Activated CD4-positive, alpha-beta T cell treated with anti-CD3 and anti-CD28 coated beads for 24 hours (primary cell): ENCODE data around the gene MPIG6B.

ENCODE experiments used
- DNase-seq, 2 donors: peaks; one replicate each; pipeline ENCODE4 v3.0.0-alpha.2; 2020; ENCODE audit warnings: low read depth in 2 of 2

MPIG6B gene

DNA sequence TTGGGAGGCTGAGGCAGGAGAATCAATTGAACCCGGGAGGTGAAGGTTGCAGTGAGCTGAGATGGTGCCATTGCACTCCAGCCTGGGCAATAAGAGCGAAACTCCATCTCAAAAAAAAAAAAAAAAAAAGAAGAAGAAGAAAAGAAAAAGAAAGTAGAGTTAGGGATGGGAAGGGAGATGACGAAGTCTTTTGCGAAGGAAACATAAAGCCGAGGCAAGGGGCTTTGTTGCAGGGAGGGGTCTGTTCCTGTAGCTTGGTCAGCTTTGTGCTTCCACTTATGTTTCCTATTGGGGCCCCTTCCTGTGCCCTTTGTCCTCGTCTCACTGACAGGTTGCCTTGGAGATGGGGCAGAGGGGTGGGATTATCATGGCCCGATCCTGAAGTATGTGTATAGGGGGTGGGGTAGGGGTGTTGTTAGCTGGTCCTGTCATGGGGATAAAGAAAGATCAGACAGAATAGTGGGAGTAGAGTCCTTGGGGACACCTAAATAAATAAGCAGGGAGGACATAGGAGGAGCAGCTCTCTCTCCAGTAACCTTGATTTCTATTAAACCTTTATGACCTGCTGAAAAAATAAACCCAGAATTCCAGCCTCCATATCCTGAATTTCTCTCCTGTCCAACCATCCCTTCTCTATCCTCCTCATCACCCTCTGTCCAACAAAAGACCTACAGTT, 14.3 kb downstream of the MPIG6B start:
- DNase-seq: no peak

DNA sequence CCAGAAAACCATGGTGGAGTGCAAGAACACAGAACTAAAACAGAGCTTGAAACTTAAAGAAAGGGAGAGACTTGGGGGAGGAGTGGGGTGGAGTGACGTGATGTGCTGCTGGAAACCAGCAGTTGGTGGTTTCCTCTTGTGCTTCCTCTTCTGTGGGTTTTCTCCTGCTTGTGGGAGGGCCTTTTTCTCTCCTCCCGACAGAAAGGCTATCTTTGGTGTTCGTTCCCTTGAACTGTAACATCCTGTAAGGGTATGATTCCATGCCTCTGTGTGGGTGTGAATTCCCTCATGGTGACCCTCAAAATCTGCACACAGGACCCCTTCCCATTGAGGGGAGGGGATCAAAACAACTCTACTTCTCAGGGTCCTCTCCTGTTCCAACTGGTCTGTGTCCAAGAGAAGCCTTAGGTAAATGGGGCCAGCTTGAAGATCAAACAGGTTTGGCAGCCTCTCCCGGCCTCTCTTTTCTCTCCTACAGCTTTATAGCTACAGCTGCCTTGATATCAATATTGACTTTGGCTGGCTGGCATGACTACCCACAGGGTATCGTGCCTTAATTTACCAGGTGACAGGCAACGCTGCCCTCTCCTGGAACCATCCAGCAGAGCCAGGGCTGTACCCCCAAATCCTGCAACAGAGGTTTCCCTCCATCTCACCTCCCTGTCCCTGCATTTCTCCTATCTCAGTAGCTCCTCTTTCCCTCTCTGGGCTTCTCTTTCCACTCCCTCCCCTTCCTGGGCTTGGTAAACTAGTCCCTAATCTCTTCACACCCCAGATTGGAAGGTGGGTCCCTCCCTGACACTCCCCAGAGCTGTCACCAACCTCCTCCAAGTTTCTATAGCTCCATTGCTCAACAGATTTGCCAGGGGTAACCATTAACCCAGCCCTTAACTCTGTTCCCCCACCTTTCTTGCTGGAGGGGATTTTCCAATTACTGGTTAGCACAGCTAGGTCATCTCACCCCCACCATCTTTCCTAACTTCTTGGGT, 15.1 kb downstream of the MPIG6B start:
- peak in 1 of 2 donors; percentile 24 for DNase-seq

DNA sequence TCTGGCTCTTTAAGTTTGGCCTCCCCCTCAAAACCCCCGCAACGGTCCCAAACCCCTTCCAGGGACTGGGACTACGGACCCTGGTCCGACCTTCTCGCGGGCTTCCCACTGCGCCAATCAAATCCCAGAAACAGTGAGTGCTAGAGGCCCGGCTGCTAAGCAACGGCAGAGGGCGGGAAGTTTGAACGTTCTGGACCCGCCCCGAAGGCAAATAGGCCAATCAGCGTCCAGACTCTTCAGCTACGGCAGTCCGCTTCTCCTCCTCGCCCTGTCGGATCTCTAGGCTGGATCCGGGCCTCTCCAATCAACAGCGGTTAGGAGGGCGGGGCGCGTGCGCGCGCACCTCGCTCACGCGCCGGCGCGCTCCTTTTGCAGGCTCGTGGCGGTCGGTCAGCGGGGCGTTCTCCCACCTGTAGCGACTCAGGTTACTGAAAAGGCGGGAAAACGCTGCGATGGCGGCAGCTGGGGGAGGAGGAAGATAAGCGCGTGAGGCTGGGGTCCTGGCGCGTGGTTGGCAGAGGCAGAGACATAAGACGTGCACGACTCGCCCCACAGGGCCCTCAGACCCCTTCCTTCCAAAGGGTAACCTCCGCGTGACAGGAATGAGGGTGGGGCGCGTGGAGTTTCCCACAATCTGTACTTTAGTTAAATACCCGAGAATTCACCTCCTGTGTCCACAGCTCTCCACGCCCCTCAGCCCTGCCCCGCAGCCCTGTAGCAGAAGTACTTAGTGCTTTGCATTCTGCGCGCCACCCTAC, 16.6 kb downstream of the MPIG6B start, which contains the start of gene MSH5:
TSS of gene MSH5 (plus strand) at position 367 of the 758 bp plus-strand sequence. CDS start 462 bp downstream, outside the sequence.
- peak; percentile 95 for DNase-seq

DNA sequence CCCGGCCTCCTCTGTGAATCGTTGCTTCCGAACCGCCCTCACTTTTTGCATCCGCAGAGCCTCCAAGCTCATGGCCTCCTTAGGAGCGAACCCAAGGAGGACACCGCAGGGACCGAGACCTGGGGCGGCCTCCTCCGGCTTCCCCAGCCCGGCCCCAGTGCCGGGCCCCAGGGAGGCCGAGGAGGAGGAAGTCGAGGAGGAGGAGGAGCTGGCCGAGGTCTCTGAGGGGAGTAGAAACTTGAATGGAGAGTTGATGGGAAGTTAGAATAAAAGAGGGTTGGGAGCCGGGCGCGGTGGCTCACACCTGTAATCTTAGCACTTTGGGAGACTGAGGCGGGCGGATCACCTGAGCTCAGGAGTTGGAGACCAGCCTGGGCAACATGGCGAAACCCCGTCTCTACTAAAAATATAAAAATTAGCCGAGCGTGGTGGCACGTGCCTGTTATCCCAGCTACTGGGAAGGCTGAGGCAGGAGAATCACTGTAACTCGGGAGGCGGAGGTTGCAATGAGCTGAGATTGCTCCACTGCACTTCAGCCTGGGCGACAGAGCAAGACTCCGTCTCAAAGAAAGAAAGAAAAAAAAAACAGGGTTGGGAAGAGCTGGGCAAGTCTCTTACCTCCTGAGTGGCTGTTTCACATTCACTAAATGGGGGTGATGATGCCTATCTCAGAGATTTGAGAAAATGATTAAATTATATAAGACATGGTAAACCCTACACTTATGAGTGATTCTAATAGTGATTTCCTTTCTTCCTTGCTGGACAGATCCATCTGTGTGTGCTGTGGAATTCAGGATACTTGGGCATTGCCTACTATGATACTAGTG, 17.4 kb downstream of the MPIG6B start:
- no peak for DNase-seq

DNA sequence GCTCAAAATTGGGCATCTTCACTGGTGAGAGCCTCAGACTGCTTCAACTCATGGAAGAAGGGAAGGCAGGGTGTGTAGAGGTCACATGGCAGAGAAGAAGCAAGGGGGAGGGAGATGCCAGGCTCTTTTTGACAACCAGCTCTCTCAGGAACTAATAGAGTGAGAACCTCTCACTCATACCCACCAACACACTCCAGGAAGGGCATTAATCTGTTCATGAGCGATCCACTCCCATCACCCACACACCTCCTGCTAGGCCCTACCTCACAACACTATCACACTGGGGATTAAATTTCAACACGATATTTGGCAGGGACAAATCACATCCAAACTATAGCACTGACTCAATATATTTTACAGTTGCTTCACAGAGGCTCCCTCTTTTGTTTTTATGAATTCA, 18.6 kb downstream of the MPIG6B start:
- no peak for DNase-seq

DNA sequence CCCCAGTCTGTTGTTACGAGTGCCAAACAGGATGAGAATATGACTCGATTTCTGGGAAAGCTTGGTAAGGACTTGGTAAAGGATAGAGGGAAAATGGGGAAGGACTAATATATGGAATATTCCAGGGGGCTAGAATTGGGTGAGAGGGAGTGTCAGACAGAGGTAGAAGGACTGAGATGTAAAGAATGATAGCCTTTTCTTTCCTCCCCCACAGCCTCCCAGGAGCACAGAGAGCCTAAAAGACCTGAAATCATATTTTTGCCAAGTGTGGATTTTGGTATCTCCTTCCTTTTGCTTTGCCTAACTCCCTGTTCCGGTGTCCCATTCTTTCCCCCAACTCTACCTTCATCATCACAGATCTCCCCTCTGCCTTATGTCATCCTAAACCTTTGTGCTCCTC, 19.7 kb downstream of the MPIG6B start:
- no peak for DNase-seq

DNA sequence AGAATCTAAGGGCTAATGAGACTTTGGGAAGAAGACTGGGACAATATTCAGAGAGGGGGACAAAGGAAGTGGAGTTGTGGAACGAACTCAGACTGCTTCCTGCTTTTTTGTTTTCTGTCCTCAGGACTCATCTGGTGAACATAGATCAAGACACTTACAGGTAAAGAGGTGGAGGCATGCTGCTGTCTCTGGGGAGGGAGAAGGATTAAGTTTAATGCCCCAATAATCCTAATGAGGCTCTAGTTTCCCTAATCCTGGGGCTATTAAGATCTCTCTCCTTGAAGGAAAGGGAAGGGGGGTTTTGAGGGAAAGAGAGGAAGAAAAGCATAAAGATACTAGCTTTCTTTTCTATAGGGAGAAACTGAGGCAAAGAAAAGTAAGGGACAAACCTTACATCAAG, 21.2 kb downstream of the MPIG6B start:
- DNase-seq: no peak

DNA sequence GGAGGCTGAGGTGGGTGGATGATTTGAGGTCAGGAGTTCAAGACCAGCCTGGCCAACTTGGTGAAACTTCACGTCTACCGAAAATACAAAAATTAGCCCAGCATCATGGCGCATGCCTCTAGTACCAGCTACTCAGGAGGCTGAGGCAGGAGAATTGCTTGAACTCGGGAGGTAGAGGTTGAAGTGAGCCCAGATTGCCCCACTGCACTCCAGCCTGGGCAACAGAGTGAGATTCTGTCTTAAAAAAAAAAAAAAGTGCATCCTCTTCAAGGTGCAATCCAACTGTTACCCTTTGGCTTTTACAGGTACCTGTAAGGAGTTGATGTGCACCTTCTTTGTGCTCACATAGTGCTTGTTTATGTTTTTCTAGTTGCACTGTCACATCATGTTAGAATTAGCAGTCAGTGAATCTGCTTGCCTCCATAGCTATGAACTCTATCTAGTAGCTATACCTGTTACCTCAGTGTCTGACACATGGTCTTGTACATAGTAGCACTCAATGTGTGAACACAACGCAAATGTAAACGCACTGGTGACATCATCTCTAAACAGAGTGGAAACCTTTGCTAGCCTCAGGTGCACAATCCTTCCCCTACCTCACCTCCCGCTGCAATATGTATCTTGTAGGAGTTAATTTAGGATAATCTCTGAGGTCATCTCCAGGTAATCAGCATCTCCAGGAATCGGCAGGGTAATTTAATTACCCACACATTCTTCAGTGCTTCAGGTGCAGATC, 26.3 kb downstream of the MPIG6B start:
- DNase-seq: no peak

DNA sequence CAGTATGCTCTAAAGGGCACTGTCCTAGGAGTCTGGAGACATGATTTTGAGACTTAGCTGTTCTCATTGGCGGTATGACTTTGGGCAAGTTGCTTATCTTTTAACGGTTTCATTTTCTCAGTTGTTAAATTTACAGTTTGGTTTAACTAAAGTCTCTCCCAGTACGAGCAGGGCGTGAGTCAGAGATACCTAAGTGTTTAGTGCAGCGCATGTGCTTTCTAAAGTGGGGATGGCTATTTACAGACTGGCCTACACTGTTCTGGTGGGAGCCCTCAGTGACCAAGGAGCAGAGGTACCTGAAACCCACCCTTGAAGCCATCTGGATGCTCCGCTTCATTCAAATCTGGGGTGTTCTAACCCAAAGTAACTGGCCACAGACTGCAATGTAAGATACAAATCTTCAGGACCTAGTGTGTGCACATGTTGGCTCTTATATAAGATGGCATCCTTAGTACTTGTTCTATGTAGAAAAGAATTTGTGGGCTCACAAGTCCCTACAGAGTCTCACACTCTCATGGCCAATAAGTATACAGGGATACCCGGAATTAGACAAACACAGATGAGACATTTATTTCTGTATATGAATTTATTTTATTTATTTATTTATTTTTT, 27.3 kb downstream of the MPIG6B start:
- DNase-seq: no peak

DNA sequence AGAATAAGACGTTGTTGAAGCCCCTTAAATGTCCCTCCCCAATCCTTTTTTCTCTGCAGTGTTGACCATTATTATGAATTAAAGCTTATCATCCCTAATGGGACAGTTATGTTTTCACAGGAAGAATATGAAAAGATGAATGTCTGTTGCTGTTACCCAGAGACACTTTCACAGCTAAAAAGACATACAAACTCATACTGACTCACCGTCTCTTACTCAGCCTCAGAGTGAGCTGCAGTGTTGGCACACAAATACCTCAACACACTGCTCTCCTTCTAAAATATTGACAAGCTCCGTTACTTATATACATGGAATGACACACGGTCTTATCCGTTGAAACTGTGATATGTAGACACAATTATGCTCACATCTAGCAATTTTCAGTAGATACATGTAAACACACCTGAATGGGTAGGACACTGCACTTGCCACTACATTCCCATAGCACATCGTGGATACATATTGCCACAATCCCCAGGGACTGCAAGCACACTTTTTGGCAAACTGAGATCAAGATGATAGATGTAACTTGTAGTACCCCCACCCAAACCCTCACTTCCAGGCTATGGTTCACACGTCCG, 29.7 kb downstream of the MPIG6B start:
- no peak for DNase-seq

DNA sequence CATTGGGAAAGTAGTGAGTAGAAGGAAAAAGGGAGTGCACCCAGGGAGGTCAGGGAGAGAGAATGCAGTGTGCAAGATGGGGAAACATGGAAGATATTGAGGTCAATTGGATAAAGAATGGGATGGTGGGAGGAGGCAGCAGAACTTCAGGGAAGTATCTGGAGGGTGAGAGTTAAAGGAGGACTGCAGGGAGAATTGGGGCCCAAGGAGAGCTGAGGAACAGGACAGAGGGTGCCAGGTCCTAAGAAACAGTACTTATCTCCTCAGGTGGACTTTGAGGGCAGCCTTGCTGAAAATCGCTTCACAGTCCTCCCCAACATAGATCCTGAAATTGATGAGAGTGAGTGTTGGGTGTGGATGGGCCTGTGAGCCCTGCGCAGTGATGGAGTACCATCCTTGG, 35.1 kb downstream of the MPIG6B start:
- DNase-seq: no peak

DNA sequence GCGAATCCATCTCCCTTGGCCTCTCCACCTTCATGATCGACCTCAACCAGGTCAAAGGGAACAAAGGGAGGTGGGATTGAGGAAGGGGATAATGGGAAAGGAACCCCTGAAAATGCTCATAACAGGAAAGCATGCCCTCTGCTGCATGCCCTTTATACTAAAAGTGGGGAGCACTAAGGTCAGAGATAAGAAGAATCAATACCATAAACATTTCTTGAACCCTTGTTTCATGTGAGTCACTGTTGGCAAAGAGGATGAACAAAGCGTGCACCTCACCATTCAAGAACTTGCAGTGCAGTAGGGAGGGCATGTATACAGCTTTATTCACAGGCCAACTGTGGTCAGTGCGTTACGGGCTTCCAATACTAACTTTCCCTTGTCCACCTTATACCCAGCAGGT, 37.6 kb downstream of the MPIG6B start:
- no peak for DNase-seq

DNA sequence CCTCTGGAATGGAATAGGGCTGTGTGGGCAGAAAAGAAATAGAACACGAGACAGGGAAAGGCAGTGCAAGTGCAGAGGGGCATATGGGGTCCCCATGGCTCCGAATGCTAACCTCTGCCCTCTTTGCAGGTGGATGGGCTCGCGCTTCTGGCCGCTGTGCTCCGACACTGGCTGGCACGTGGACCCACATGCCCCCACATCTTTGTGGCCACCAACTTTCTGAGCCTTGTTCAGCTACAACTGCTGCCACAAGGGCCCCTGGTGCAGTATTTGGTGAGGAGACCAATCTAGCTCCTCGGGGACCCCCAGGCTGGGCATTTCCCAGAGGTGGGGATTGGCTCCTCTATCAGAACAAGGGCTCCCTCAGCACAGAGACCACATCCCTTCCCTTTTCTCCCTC, 38.2 kb downstream of the MPIG6B start:
- no peak for DNase-seq

DNA sequence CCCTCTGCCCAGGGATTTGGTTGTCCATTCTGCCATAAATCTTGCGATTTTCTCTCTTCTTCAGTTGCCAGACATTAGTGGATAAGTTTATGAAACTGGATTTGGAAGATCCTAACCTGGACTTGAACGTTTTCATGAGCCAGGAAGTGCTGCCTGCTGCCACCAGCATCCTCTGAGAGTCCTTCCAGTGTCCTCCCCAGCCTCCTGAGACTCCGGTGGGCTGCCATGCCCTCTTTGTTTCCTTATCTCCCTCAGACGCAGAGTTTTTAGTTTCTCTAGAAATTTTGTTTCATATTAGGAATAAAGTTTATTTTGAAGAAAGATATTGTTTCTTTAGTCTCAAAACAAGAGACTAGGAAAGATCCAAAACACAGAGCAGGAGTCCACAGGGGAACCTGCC, 39.2 kb downstream of the MPIG6B start, which contains the start of gene SAPCD1:
TSS of gene SAPCD1 (plus strand) at position 301 of the 400 bp plus-strand sequence. CDS start 399 bp downstream, outside the sequence.
- DNase-seq: no peak

DNA sequence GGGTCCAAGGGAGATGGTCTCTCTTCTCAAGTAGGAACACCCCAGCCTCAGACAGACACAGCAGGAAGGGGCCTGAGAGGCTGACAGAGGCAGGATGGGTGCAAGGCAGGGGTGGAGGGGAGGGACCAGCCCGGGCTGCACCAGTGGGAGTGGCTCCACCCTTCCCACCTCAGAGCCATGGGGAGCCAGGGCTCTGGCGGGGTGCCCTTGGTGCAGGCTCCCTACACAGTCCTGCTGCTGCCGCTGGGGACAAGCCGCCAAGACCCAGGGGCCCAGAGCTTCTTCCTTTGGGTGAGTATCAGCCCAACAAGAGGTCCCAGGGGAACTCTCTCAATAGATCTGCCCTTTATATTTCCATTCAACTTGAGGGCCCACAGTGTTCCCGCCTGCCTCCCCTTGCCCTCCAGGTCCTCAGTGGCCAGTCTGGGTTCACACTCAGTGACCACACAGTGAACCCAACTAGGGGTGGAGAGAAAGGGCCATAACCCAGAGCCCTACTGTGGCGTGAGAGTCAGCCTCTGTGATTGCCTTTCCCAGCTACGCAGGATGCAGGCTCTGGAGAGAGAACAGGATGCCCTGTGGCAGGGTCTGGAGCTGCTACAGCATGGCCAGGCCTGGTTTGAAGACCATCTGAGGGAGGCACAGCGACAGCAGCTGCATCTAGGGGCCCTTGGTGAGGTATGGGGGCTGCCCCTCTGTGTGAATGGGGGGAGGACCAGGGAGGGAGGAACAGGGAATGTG, 39.9 kb downstream of the MPIG6B start:
- DNase-seq: no peak

DNA sequence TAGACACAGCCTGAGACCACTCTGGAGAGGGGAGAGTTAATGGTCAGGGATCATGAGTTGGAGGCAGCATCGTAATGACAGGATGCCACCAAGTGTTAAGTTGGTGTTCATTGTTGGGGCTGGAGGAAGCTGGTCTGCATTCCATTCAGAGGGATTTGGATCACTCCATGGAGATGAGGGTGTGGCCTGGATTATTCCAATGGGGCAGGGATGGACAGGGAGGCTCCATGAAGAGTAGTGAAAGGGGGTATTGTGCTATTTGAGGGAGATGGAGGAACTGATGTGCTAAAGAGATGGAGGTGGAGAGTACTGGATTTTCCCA, 40.4 kb downstream of the MPIG6B start:
- DNase-seq: no peak

DNA sequence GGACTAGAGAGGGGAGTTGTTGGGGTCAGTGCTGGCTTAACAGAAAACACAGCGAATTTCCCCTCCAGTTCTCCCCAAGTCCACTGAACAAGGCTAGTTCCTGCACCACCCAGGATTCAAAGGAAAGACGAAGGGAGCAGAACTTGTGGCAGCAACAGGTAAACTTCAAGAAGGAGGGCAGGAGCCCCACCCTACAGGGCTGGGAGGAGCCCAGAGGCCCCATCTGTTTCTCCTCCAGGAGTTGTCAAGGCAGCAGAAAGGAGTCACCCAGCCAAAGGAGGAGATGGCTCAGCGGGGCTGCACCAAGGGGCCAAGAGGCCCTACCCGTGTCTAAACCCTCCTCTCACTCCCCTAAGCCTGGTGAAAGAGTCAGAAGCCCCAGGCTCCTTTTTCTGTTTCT, 41.0 kb downstream of the MPIG6B start:
- no peak for DNase-seq

DNA sequence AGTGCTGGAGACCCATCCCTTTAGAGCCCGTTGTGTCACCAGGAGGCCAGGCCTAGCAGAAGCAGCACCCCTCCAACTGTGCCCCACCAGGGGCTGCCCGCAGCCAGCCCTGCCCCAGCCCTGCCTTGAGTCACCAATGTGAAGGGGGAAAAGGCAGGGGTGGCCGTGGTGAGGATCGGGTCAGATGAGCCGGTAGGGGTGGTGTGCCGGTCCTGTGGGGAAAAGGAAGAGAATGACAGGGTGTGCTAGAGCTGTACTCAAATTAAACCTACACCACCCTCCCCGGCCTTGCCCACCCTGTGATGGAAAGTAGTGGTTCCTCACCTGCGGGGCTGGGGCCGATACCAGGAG, 42.4 kb downstream of the MPIG6B start:
- no peak for DNase-seq
